ENCODE results near the gene NSD1.

The NSD1 gene, protein sequence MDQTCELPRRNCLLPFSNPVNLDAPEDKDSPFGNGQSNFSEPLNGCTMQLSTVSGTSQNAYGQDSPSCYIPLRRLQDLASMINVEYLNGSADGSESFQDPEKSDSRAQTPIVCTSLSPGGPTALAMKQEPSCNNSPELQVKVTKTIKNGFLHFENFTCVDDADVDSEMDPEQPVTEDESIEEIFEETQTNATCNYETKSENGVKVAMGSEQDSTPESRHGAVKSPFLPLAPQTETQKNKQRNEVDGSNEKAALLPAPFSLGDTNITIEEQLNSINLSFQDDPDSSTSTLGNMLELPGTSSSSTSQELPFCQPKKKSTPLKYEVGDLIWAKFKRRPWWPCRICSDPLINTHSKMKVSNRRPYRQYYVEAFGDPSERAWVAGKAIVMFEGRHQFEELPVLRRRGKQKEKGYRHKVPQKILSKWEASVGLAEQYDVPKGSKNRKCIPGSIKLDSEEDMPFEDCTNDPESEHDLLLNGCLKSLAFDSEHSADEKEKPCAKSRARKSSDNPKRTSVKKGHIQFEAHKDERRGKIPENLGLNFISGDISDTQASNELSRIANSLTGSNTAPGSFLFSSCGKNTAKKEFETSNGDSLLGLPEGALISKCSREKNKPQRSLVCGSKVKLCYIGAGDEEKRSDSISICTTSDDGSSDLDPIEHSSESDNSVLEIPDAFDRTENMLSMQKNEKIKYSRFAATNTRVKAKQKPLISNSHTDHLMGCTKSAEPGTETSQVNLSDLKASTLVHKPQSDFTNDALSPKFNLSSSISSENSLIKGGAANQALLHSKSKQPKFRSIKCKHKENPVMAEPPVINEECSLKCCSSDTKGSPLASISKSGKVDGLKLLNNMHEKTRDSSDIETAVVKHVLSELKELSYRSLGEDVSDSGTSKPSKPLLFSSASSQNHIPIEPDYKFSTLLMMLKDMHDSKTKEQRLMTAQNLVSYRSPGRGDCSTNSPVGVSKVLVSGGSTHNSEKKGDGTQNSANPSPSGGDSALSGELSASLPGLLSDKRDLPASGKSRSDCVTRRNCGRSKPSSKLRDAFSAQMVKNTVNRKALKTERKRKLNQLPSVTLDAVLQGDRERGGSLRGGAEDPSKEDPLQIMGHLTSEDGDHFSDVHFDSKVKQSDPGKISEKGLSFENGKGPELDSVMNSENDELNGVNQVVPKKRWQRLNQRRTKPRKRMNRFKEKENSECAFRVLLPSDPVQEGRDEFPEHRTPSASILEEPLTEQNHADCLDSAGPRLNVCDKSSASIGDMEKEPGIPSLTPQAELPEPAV (N-terminal part only)

DNA sequence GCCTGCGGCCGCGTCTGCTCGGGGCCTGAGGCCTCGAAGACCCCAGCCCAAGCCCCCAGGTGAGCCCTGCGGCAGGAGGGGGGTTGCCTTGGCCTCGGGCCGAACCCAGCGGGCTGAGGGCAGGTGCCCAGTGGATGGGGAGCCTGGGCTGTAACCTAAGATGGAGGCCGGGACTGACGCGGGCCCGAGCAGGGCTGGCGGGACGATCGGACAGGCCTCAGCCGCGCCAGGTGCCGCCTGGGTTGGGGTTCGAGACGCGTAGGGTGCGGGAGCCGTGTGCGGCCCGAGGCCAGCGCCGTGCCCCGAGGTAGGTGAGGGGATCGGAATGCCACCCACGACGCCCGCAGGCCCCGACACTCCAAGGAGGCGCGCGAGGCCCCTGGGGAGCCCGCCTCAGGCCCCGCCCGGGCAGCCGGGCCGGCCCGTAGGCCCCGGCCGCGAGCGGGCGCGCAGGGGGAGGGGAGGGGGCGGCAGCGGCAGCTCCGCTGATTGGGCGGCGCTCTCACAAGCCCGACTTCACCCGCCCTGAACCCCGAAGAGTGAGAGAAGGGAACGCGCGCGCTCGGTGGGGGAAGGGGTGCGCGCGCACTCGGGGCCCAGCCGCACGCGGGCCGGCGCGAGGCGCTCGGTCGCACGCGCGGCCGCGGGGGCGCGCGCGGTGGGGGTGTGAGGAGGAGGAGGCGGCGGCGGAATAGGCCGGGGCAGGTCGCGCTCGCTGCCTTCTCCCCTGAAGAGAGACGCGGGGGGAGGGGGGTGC is at the start of gene NSD1:
Gene NSD1, plus strand, starts transcription at position 678 of the 757 bp plus-strand sequence. CDS start 1,331 bp downstream, outside the sequence.
- peak; percentile 20 for DNase-seq (ENCODE audit: low read depth)
- peak within 1 kb of the TSS; percentile 54 for H3K4me3 ChIP-seq (ENCODE audit: low read depth, low read length)
- TF ChIP-seq CTCF (IDR thresholded peaks at IDR 0.05; ENCODE audit: low read depth, low read length, missing control alignments): no peak
- in situ Hi-C loops (cut with HindIII; ENCODE audit: low sequenced_read_pairs): no loop called here

DNA sequence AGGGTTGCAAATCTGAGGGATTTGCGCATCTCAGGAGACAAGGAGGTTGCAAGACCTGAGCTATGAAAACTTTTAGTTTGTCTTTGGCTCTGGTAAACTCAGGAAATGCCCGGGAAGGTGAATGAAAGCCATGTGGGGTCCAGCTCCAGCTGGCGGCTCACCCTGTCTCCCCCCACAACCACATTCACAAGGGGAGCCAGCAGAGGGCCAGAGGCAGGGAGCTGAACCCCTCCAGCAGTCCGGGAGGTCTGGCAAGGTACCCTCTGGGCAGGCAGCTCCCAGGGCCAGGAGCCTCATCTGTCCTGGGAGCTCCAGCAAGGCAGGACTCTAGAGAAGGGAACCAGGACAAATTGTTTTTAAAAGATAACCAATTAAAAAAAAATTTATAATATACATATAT is 49.4 kb upstream of the NSD1 start:
- in situ Hi-C loops (cut with HindIII; ENCODE audit: low sequenced_read_pairs): no loop called here
- no peak for DNase-seq (ENCODE audit: low read depth)
- no peak for TF ChIP-seq CTCF (IDR thresholded peaks at IDR 0.05; ENCODE audit: low read depth, low read length, missing control alignments)
- H3K4me3 ChIP-seq (ENCODE audit: low read depth, low read length): no peak overlapping the region

GRCh38 chr5:177085985-177086653 is 47.5 kb upstream of the NSD1 start:
- in situ Hi-C loops (cut with HindIII; ENCODE audit: low sequenced_read_pairs): no loop called here
- TF ChIP-seq CTCF (IDR thresholded peaks at IDR 0.05; ENCODE audit: low read depth, low read length, missing control alignments): no peak
- H3K4me3 ChIP-seq (ENCODE audit: low read depth, low read length): no peak overlapping the region
- no peak for DNase-seq (ENCODE audit: low read depth)

DNA sequence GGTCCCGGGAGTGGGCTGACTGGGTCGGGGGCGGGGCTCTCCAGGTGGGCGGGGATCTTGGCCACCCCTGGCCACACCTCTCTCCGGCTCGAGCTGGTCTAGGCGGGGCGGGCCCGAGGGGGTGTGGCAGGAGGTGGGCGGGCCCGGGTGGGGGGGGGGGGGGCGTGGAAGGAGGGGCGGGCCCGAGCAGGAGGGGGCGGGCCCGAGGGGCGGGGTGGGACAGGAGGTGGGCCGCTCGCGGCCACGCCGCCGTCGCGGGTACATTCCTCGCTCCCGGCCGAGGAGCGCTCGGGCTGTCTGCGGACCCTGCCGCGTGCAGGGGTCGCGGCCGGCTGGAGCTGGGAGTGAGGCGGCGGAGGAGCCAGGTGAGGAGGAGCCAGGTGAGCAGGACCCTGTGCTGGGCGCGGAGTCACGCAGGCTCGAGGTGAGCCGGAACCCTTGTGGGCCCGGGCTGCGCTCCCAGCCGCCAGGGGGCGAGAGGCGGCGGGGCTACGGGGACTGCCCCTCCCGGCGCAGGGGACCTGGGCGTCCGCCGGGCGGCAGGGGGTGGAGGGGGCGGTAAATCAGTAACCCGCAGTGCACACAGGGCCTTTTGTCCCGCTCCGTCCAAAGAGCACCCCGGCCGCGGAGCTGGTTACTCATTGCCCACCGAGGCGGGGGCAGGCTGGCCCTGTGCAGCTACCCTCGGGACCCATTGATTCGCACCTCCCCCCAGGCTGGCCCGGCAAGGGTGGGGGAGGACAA is 46.7 kb upstream of the NSD1 start, which contains the start of gene FGFR4:
Gene FGFR4, plus strand, starts transcription at position 262 of the 744 bp plus-strand sequence. CDS start 2,688 bp downstream, outside the sequence.
- DNase-seq (ENCODE audit: low read depth): peak; percentile 13
- peak; percentile 45 for TF ChIP-seq CTCF (IDR thresholded peaks at IDR 0.05; ENCODE audit: low read depth, low read length, missing control alignments)
- peak within 1 kb of the TSS; percentile 33 for H3K4me3 ChIP-seq (ENCODE audit: low read depth, low read length)
- in situ Hi-C loops (cut with HindIII; ENCODE audit: low sequenced_read_pairs): no loop called here

DNA sequence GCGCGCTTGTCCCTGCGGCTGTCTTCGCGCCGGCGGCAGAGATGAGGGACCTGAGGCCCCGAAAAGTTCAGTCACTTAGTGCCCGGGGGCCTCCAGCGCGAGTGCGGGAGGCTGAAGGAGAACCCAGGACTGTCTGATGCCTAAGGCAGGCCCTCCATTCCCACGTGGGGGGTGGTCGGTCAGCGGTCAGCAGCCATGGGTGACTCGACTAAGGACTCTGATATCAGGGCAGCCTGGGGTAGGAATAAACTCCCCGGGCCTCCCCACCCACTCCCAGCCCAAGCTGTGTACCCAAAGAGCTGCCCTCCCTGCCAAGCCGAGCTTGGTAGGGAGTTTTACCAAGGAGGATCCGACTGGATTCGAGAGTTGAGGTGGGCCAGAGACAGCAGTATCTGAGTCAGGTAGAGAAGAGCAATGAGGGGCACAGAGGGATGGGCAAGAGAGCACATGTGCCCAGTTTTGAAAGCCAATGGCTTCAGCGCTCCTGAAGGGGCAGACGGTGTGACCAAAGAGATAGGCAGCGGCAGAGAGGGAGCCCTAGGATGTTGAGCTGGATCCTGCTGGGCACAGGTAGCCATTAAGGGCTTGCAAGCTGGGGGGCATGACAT is 46.1 kb upstream of the NSD1 start:
- in situ Hi-C loops (cut with HindIII; ENCODE audit: low sequenced_read_pairs): no loop called here

More for the DNA sequence above, 46.1 kb upstream of the NSD1 start:
- H3K4me3 ChIP-seq (ENCODE audit: low read depth, low read length): peak overlapping the region; percentile 33
- DNase-seq (ENCODE audit: low read depth): no peak
- no peak for TF ChIP-seq CTCF (IDR thresholded peaks at IDR 0.05; ENCODE audit: low read depth, low read length, missing control alignments)
